K562 (cell line): Measurements from ENCODE around the gene AKIRIN1. TPM values are rescaled to one million over a fixed set of nuclear protein-coding genes. Genes with fewer than 3 reads are reported as not detected.

Experiments
- ATAC-seq: fragments of 200-7000 bp; cut with Tn5 transposase; 3 replicates; pipeline ENCODE4 v1.9.1; 2020; ENCODE audit warnings: moderate library complexity
- BruUV-seq: library from RNA; stranded (reverse); fragments of 400-500 nt; replicated peaks from 2 replicates; lab custom pipeline; 2021; lab: Mats Ljungman, UMichigan
- CTCF ChIA-PET: fragments of 300-600 bp; formaldehyde crosslinking; extraction: SDS; loops from one replicate; lab custom pipeline; 2021; ENCODE audit warnings: low intra/inter-chr PET ratio; lab: Yijun Ruan, JAX
- POLR2A ChIA-PET: fragments of 300-600, 350-650 bp; sonication (Branson Sonifier 250); formaldehyde crosslinking; extraction: SDS; loops from one replicate; lab custom pipeline; 2021; ENCODE audit warnings: antibody characterized with exemption, inconsistent platforms; lab: Yijun Ruan, JAX
- DNase-seq, 4 experiments: peaks; one replicate each; pipeline versions ENCODE4 v3.0.0 to v3.0.0-alpha.2; 2011 to 2018; ENCODE audit warnings: low spot score in 3 of 4, mixed read lengths in 3 of 4; ENCODE audit errors: extremely low read depth in 1 of 4
- FAIRE-seq: peaks from 2 replicates; lab custom pipeline; 2011; peaks lifted over from hg19 to GRCh38; lab: Jason Lieb, UNC
- H2AFZ ChIP-seq: 2 replicates; pipeline ENCODE4 v1.6.0; 2011; ENCODE audit warnings: low read depth, low read length, control low read depth, inconsistent platforms
- H3K27ac ChIP-seq: fragments of 200-600 bp; 3 replicates; pipeline ENCODE4 v1.8.0; 2011; ENCODE audit warnings: low read depth, mild to moderate bottlenecking, control low read depth, inconsistent platforms, low read length, moderate library complexity, mixed read lengths; ENCODE audit errors: extremely low read depth
- H3K27me3 ChIP-seq, 2 experiments: fragments of 300-600 bp in 1 of 2; 2 replicates in 1 of 2; 3 replicates in 1 of 2; pipeline versions ENCODE4 v1.6.0 to v1.8.0; 2011; ENCODE audit warnings: inconsistent platforms in 2 of 2, low read length in 2 of 2, mild to moderate bottlenecking in 1 of 2, mixed read lengths in 1 of 2, moderate library complexity in 1 of 2; ENCODE audit not compliant: control insufficient read depth in 2 of 2, insufficient read depth in 2 of 2
- H3K36me3 ChIP-seq: fragments of 300-600 bp; 3 replicates; pipeline ENCODE4 v1.8.0; 2011; ENCODE audit warnings: mild to moderate bottlenecking, low read length, inconsistent platforms; ENCODE audit not compliant: control insufficient read depth, insufficient read depth
- H3K4me1 ChIP-seq, 2 experiments: fragments of 200-600 bp in 1 of 2; replicated peaks in 1 of 2; 2 replicates in 1 of 2; 3 replicates in 1 of 2; pipeline versions ENCODE4 v1.5.1 to v1.8.0; 2011; ENCODE audit warnings: inconsistent platforms in 2 of 2, low read length in 2 of 2, mild to moderate bottlenecking in 1 of 2, mixed read lengths in 1 of 2, moderate library complexity in 1 of 2; ENCODE audit not compliant: control insufficient read depth in 2 of 2, insufficient read depth in 2 of 2
- H3K4me2 ChIP-seq: 2 replicates; pipeline ENCODE4 v1.6.1; 2011; ENCODE audit warnings: low read length, control low read depth, inconsistent platforms, mixed read lengths; ENCODE audit not compliant: insufficient read depth
- H3K4me3 ChIP-seq: fragments of 200-600 bp; sonication (generic), shearing (Covaris generic); 2 replicates; pipeline ENCODE4 v1.5.1; 2016; ENCODE audit warnings: control low read depth, inconsistent platforms
- H3K79me2 ChIP-seq: fragments of 200-600 bp; 3 replicates; pipeline ENCODE4 v1.8.0; 2011; ENCODE audit warnings: low read length, inconsistent platforms; ENCODE audit not compliant: control insufficient read depth, insufficient read depth
- H3K9ac ChIP-seq, 2 experiments: 2 replicates each; pipeline versions ENCODE4 v1.6.0 to v1.6.1; 2011; ENCODE audit warnings: low read depth in 2 of 2, low read length in 2 of 2, control low read depth in 1 of 2, inconsistent platforms in 1 of 2, mild to moderate bottlenecking in 1 of 2, mixed read lengths in 1 of 2; ENCODE audit not compliant: insufficient read depth in 1 of 2
- H3K9me1 ChIP-seq: one replicate; pipeline ENCODE4 v1.6.0; 2011; ENCODE audit warnings: inconsistent platforms, mild to moderate bottlenecking, low read length, moderate library complexity; ENCODE audit not compliant: control insufficient read depth, insufficient read depth
- H3K9me3 ChIP-seq: replicated peaks from 2 replicates; pipeline ENCODE4 v1.5.1; 2011; ENCODE audit warnings: low read depth, low read length, inconsistent platforms; ENCODE audit not compliant: control insufficient read depth, insufficient read depth
- H4K20me1 ChIP-seq: replicated peaks from 2 replicates; pipeline ENCODE4 v1.6.1; 2011; ENCODE audit warnings: low read length, inconsistent platforms, mixed read lengths; ENCODE audit not compliant: control insufficient read depth, insufficient read depth
- BACH1 ChIP-seq: fragments of 200-800 bp; sonication (Bioruptor generic); IDR thresholded peaks from 2 replicates; pipeline ENCODE4 v1.6.1; 2016; ENCODE audit warnings: missing genetic modification characterization, missing compliant biosample characterization
- CAMTA2 ChIP-seq: fragments of 250-450 bp; sonication (Bioruptor Pico); conservative IDR thresholded peaks from 2 replicates; pipeline ENCODE4 v1.5.1; 2022
- FOXM1 ChIP-seq, 2 experiments: fragments of 450-650 bp in 1 of 2; sonication (generic) in 1 of 2; formaldehyde crosslinking in 1 of 2; IDR thresholded peaks; 2 replicates each; pipeline versions ENCODE4 v1.6.1 to v1.9.0; 2017 to 2022; ENCODE audit warnings: low read depth in 2 of 2, mild to moderate bottlenecking in 2 of 2, missing genetic modification reagents in 1 of 2, moderate library complexity in 1 of 2
- ID3 ChIP-seq, 2 experiments: fragments of 250-450 bp in 1 of 2; fragments of 450-650 bp in 1 of 2; sonication (Bioruptor Pico) in 1 of 2; IDR thresholded peaks; 2 replicates each; pipeline versions ENCODE4 v1.6.1 to v1.8.0; 2016 to 2021; ENCODE audit warnings: mild to moderate bottlenecking in 2 of 2, moderate library complexity in 2 of 2, missing compliant biosample characterization in 1 of 2, missing genetic modification characterization in 1 of 2
- NELFE ChIP-seq: IDR thresholded peaks from 2 replicates; pipeline ENCODE4 v1.6.1; 2011; ENCODE audit warnings: mild to moderate bottlenecking; ENCODE audit not compliant: insufficient read depth, insufficient read length
- PML ChIP-seq: IDR thresholded peaks from 2 replicates; pipeline ENCODE4 v1.6.1; 2012; ENCODE audit warnings: low read length, inconsistent platforms
- SMARCA4 ChIP-seq: fragments of 450-650 bp; IDR thresholded peaks from 2 replicates; pipeline ENCODE4 v1.6.1; 2016
- SMARCE1 ChIP-seq: fragments of 450-650 bp; IDR thresholded peaks from 2 replicates; pipeline ENCODE4 v1.7.1; 2016; ENCODE audit warnings: mild to moderate bottlenecking
- SPI1 ChIP-seq: IDR thresholded peaks from 2 replicates; pipeline ENCODE4 v1.6.1; 2011; ENCODE audit warnings: low read depth, low read length, control low read depth, borderline replicate concordance
- TEAD4 ChIP-seq, 2 experiments: sonication (generic) in 1 of 2; formaldehyde crosslinking in 1 of 2; IDR thresholded peaks; 2 replicates each; pipeline versions ENCODE4 v1.6.1 to v1.8.0; 2012 to 2022; ENCODE audit warnings: borderline replicate concordance in 1 of 2, inconsistent platforms in 1 of 2, low read length in 1 of 2, mild to moderate bottlenecking in 1 of 2, missing genetic modification reagents in 1 of 2
- WGBS: fragments of 100-300 bp; shearing (Covaris generic); methylation state at CpG from one replicate; pipeline ENCODE4 v1.1.6; 2016; ENCODE audit warnings: low coverage, mixed read lengths; ENCODE audit not compliant: insufficient coverage; ENCODE audit errors: missing lambda C conversion rate; 5-methylcytosine and 5-hydroxymethylcytosine counted together
- in situ Hi-C: fragments of 300-500 bp; cut with MboI; formaldehyde crosslinking; loops from 4 replicates; pipeline ENCODE4 v1.15.0; 2018; ENCODE audit warnings: inconsistent platforms, mixed read lengths
- intact Hi-C: fragments of 100-400 bp; cut with micrococcal nuclease; formaldehyde crosslinking; loops from 2 replicates; pipeline ENCODE4 v1.14.2; 2022
- polyA plus RNA-seq, 8 experiments: library from polyadenylated mRNA; depleted of rRNA in 4 of 8; stranded (reverse) in 5 of 8; unstranded in 3 of 8; fragments of >200 nt; fragmentation: Nextera tagmentation in 2 of 8; fragmentation: Illumina TruSeq in 1 of 8; extraction: Ambion mirVana in 2 of 8; extraction: Trizol in 1 of 8; gene quantifications; 2 replicates each; pipeline versions ENCODE4 v1.2.1 to v1.2.3, GENCODE V29; 2011 to 2014; ENCODE audit warnings: inconsistent platforms in 1 of 8, missing spikeins in 1 of 8
- total RNA-seq, 7 experiments: library from RNA; depleted of rRNA in 6 of 7; stranded (reverse); fragments of >200 nt in 6 of 7; fragmentation: Illumina TruSeq in 2 of 7; extraction: Trizol in 2 of 7; gene quantifications; 2 replicates each; pipeline versions ENCODE4 v1.2.1 to v1.2.3, GENCODE V29; 2011 to 2021; ENCODE audit warnings: low replicate concordance in 1 of 7
- TF ChIP-seq, protein P1 (sequence below), 2 experiments: fragments of 450-650 bp; IDR thresholded peaks; 2 replicates each; pipeline ENCODE4 v1.6.1; 2016

AKIRIN1 gene
- total and polyA plus RNA-seq, 9 of the 15 experiments (the other 6 are each of a cell fraction or from before 2014, with no cell fraction given): 11.5 to 139 (median 83.4) TPM

GRCh38 chr1:38990386-38990737, 714 bp upstream of the AKIRIN1 start:
- peaks cover 13% of the 10 kb centered on the region for H4K20me1 ChIP-seq
- H3K9ac ChIP-seq: peak overlapping the region; percentile 68 to 90; a peak in 3 of 4 replicates
- WGBS: 14% methylated on average over 5 of the region's 5 CpGs

More at GRCh38 chr1:38990386-38990737, 714 bp upstream of the AKIRIN1 start:
- Histone ChIP-seq H3K79me2 (peaks cover 46% of the 10 kb centered on the region), H3K9me3 (no peaks in the 10 kb centered on the region)
- TF ChIP-seq CAMTA2 (CRISPR knock-in tag) (no peak), FOXM1 (IDR thresholded peaks at IDR 0.05; ENCODE audit: low read depth) (no peak), FOXM1 (CRISPR knock-in tag; IDR thresholded peaks at IDR 0.05; ENCODE audit: low read depth) (0 out of 2 replicates have a peak, but pooled peaks have one; percentile 18), PML (peak; percentile 17; the same call in 1 of the 2 replicates), SPI1 (peak; percentile 27; the same call in 1 of the 2 replicates), TEAD4 (IDR thresholded peaks at IDR 0.05; ENCODE audit: low read length) (0 out of 2 replicates have a peak, but pooled peaks have one; percentile 4), TEAD4 (CRISPR knock-in tag; IDR thresholded peaks at IDR 0.05; ENCODE audit: borderline replicate concordance) (no peak), SMARCA4 (peak; percentile 26; the same call in 1 of the 2 replicates), NELFE (no peak), SMARCE1 (0 out of 2 replicates have a peak, but pooled peaks have one; percentile 30), ID3 (CRISPR knock-in tag; IDR thresholded peaks at IDR 0.05) (no peak), ID3 (tag; IDR thresholded peaks at IDR 0.05) (peak; percentile 49; the same call in 1 of the 2 replicates), BACH1 (peak; percentile 56; the same call in 1 of the 2 replicates)
- TF ChIP-seq, protein P1, sequence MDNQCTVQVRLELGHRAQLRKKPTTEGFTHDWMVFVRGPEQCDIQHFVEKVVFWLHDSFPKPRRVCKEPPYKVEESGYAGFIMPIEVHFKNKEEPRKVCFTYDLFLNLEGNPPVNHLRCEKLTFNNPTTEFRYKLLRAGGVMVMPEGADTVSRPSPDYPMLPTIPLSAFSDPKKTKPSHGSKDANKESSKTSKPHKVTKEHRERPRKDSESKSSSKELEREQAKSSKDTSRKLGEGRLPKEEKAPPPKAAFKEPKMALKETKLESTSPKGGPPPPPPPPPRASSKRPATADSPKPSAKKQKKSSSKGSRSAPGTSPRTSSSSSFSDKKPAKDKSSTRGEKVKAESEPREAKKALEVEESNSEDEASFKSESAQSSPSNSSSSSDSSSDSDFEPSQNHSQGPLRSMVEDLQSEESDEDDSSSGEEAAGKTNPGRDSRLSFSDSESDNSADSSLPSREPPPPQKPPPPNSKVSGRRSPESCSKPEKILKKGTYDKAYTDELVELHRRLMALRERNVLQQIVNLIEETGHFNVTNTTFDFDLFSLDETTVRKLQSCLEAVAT (IDR thresholded peaks at IDR 0.05): no peak
- TF ChIP-seq, all 486 proteins: peak for 8
- BruUV-seq: TSS peak; percentile 83
- Histone ChIP-seq H3K4me3 (peak overlapping the region; percentile 99), H3K27ac (peak overlapping the region; percentile 78), H3K36me3 (peaks cover 29% of the 10 kb centered on the region), H3K4me2 (peak overlapping the region; percentile 82), H3K4me1 (peaks cover 0 to 17% of the 10 kb centered on the region in 2 experiments; a peak in 3 of 5 replicates), H2AFZ (peak overlapping the region; percentile 81), H3K9me1 (peaks cover 3% of the 10 kb centered on the region), H3K27me3 (no peaks in the 10 kb centered on the region)
- FAIRE-seq (peak; percentile 19), ATAC-seq (peak; percentile 4), DNase-seq (no peak)
- in situ Hi-C loops (no loop called here), intact Hi-C loops (loop anchor here (1.0 kb wide), 1 partner anchor 102 kb away; no protein-coding TSS in a partner anchor)
- ChIA-PET CTCF (no interaction called here), POLR2A (interaction anchor here (1.0 kb wide), 1 partner anchor 40 kb away, joined by 3 read pairs; no protein-coding TSS in a partner anchor)
